Lower lobe of right lung (tissue), 2 donors: ENCODE results near the gene GCLM. TPM values are rescaled to one million over a fixed set of nuclear protein-coding genes. Genes with fewer than 3 reads are reported as not detected.

Source experiments
- ATAC-seq, 2 donors: fragments of 200-7000 bp; cut with Tn5 transposase; one replicate each; pipeline ENCODE4 v1.9.1; 2020 to 2022; ENCODE audit warnings: mild to moderate bottlenecking in 2 of 2, moderate library complexity in 2 of 2
- DNase-seq: peaks from one replicate; pipeline ENCODE4 v3.0.0-alpha.2; 2020
- H3K27ac ChIP-seq: fragments of 200-600 bp; one replicate; pipeline ENCODE4 v1.8.0; 2022
- H3K27me3 ChIP-seq: fragments of 200-600 bp; one replicate; pipeline ENCODE4 v1.8.0; 2022; ENCODE audit warnings: low read depth
- H3K36me3 ChIP-seq: fragments of 200-600 bp; one replicate; pipeline ENCODE4 v1.8.0; 2022; ENCODE audit warnings: mild to moderate bottlenecking
- H3K4me1 ChIP-seq: fragments of 200-600 bp; one replicate; pipeline ENCODE4 v1.8.0; 2022
- H3K4me3 ChIP-seq: fragments of 200-600 bp; one replicate; pipeline ENCODE4 v1.8.0; 2022; ENCODE audit warnings: mild to moderate bottlenecking
- H3K9me3 ChIP-seq: fragments of 200-600 bp; one replicate; pipeline ENCODE4 v1.8.0; 2022
- intact Hi-C: fragments of 100-400 bp; cut with DNase I; formaldehyde crosslinking; loops from one replicate; pipeline ENCODE4 v1.11.0; 2022
- total RNA-seq: library from RNA; stranded (reverse); fragmentation: NEBNext Ultra II Directional; extraction: Animal tissue kit (Norgen Biotek cat#: 25700); gene quantifications from one replicate; pipeline ENCODE4 v1.2.1, GENCODE V29; 2021
- TF ChIP-seq, protein P1 (sequence below): fragments of 200-600 bp; IDR thresholded peaks from one replicate; pipeline ENCODE4 v1.8.0; 2022; ENCODE audit warnings: antibody characterized with exemption, mild to moderate bottlenecking
- donor health status: DM: no; HTN: yes; CAD: no; lungs with severe emphysema.

The GCLM gene
- total RNA-seq, 1 donor from 2014 or later = 16.7 TPM

- Histone ChIP-seq H3K27ac (no peak overlapping the region), H3K36me3 (peaks cover 7% of the 10 kb centered on the region), H3K27me3 (no peaks in the 10 kb centered on the region), H3K4me1 (peaks cover 23% of the 10 kb centered on the region), H3K4me3 (no peak overlapping the region), H3K9me3 (no peaks in the 10 kb centered on the region)
- ATAC-seq = no peak
- intact Hi-C loops = no loop called here
- DNase-seq = no peak
- TF ChIP-seq, protein P1, sequence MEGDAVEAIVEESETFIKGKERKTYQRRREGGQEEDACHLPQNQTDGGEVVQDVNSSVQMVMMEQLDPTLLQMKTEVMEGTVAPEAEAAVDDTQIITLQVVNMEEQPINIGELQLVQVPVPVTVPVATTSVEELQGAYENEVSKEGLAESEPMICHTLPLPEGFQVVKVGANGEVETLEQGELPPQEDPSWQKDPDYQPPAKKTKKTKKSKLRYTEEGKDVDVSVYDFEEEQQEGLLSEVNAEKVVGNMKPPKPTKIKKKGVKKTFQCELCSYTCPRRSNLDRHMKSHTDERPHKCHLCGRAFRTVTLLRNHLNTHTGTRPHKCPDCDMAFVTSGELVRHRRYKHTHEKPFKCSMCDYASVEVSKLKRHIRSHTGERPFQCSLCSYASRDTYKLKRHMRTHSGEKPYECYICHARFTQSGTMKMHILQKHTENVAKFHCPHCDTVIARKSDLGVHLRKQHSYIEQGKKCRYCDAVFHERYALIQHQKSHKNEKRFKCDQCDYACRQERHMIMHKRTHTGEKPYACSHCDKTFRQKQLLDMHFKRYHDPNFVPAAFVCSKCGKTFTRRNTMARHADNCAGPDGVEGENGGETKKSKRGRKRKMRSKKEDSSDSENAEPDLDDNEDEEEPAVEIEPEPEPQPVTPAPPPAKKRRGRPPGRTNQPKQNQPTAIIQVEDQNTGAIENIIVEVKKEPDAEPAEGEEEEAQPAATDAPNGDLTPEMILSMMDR = no peak
Measured at GRCh38 chr1:93905051-93905450, 4.2 kb downstream of the GCLM start.

DNA sequence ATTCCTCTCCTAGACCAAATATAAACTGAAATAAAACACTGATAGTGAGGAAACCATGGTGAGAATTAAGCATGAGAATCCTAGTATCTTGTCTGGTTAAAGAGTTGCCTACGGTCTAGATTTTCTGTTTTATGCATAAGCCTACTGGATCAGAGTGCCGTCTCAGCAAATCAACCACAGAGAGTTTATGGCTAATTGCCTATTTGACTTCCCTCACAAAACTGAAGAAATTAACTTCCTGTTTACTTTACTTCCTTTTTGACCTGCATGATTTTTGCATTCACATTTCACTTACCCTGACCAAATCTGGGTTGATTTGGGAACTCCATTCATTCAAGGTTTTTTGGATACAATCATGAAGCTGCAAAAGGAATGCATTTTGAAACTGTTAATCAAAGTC, 5.0 kb downstream of the GCLM start:
- ATAC-seq (no peak), DNase-seq (no peak)
- TF ChIP-seq, protein P1 = no peak
- Histone ChIP-seq H3K27me3 (no peaks in the 10 kb centered on the region), H3K27ac (peak overlapping the region; percentile 0), H3K36me3 (peaks cover 7% of the 10 kb centered on the region), H3K4me3 (no peak overlapping the region), H3K4me1 (peaks cover 23% of the 10 kb centered on the region), H3K9me3 (no peaks in the 10 kb centered on the region)
- intact Hi-C loops = no loop called here

DNA sequence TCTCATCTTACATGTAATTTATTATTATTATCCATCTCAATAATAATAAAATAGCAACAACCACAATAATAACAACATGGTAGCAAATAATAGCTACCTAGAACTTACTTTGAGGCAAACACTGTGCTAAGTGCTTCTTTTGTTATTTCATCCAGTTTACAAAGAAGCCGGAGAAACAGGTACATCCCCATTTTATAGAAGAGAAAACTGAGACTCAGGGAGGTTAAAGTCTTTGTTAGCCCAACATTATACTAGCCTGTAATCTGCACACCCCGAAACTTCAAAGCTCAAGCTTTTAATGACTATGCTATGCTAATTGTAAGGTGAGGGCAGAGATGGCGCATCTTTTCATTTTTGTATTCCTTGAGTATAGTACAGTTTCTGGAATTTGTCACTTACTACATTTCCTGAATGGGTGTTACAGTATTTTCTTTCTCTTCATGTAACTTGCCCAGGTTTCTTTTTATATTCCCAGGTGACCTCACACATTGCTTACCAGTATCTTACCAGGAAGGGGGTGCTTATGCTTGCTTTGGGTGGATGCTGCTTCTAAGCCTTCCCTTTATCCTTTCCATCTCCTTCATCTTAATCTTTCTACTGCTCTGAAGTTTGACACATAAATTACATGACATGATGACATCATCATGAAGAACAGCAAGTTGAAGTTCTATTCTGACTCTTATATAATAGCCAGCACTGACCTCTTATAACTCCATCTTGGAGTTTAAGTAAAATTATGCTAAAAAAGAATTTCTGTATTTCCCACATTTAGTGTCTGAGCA, 8.3 kb downstream of the GCLM start:
- peaks cover 24% of the 10 kb centered on the region for H3K36me3 ChIP-seq
- H3K27me3 ChIP-seq = no peaks in the 10 kb centered on the region
- intact Hi-C loops = no loop called here
- DNase-seq (no peak), ATAC-seq (no peak)
- H3K27ac ChIP-seq = no peak overlapping the region
- H3K4me3 ChIP-seq = no peak overlapping the region
- H3K9me3 ChIP-seq = no peaks in the 10 kb centered on the region
- TF ChIP-seq, protein P1 = no peak
- H3K4me1 ChIP-seq = peaks cover 10% of the 10 kb centered on the region

- intact Hi-C loops = no loop called here
- TF ChIP-seq, protein P1 = no peak
- ATAC-seq = no peak
Measured at GRCh38 chr1:93899543-93900207, 9.6 kb downstream of the GCLM start.

DNA sequence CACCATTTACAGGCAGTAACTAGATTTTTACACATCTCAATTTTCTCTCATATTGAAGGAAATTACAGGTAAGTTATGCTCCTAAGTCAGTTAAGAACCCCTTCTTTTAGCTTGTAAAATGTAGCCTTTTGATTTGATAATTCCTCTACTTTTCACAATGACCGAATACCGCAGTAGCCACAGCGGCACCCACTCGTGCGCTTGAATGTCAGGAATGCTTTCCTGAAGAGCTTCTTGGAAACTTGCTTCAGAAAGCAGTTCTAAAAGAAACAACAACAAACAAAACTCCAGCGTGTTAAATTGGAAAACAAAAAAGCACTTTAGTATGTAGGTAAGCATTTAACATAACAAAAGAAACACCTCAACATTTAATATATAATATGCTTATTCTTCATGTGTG, 20.3 kb downstream of the GCLM start:
- no peak for DNase-seq
- peaks cover 36% of the 10 kb centered on the region for H3K36me3 ChIP-seq
- no peaks in the 10 kb centered on the region for H3K27me3 ChIP-seq
- no peaks in the 10 kb centered on the region for H3K9me3 ChIP-seq
- intact Hi-C loops = no loop called here
- no peak overlapping the region for H3K27ac ChIP-seq
- ATAC-seq = peak in 1 of 2 donors; percentile 43
- H3K4me3 ChIP-seq = no peak overlapping the region
- TF ChIP-seq, protein P1 = no peak
- no peaks in the 10 kb centered on the region for H3K4me1 ChIP-seq

More at GRCh38 chr1:93899543-93900207, 9.6 kb downstream of the GCLM start:
- no peak for DNase-seq
- peaks cover 34% of the 10 kb centered on the region for H3K36me3 ChIP-seq
- H3K27me3 ChIP-seq = no peaks in the 10 kb centered on the region
- no peaks in the 10 kb centered on the region for H3K9me3 ChIP-seq
- H3K27ac ChIP-seq = no peak overlapping the region
- peaks cover 10% of the 10 kb centered on the region for H3K4me1 ChIP-seq
- H3K4me3 ChIP-seq = no peak overlapping the region
